ENCODE data around the gene GJC3. TPM values are rescaled to one million over a fixed set of nuclear protein-coding genes. Genes with fewer than 3 reads are reported as not detected.
"Not testable (repeated sequence)": the region's sequence is repeated elsewhere in the genome, so short reads cannot be mapped to it uniquely, and the experiment has no call there.

GJC3 gene
- total RNA-seq, 1 donor from 2014 or later, result 0.28 TPM

DNA sequence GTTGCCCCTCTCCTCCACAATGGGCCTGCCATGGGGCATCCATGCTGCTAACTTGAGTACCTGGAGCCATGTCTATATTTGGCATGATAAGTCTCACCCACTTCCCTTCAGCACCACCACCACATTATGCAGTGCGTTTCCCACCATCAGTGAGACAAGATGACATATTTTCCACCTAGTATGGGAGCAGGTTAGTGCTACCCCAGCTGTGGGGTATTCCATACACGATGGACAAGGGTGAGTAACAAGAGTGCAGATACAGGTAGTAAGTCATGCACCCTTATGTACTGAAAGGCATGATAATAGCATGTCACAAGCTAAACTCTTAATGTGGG, 31.4 kb downstream of the GJC3 start:
- TF ChIP-seq, protein P1, sequence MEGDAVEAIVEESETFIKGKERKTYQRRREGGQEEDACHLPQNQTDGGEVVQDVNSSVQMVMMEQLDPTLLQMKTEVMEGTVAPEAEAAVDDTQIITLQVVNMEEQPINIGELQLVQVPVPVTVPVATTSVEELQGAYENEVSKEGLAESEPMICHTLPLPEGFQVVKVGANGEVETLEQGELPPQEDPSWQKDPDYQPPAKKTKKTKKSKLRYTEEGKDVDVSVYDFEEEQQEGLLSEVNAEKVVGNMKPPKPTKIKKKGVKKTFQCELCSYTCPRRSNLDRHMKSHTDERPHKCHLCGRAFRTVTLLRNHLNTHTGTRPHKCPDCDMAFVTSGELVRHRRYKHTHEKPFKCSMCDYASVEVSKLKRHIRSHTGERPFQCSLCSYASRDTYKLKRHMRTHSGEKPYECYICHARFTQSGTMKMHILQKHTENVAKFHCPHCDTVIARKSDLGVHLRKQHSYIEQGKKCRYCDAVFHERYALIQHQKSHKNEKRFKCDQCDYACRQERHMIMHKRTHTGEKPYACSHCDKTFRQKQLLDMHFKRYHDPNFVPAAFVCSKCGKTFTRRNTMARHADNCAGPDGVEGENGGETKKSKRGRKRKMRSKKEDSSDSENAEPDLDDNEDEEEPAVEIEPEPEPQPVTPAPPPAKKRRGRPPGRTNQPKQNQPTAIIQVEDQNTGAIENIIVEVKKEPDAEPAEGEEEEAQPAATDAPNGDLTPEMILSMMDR (conservative IDR thresholded peaks at IDR 0.05), result no peak
- peaks cover 18% of the 10 kb centered on the region for H3K36me3 Mint-ChIP-seq (ENCODE audit: low read depth)
- H3K4me3 Mint-ChIP-seq, result no peak overlapping the region
- no peak overlapping the region for H3K27ac Mint-ChIP-seq (ENCODE audit: unreplicated experiment)
- no peak for DNase-seq (ENCODE audit: low read depth, low spot score)
- H3K4me1 Mint-ChIP-seq, result no peaks in the 10 kb centered on the region
- H3K9me3 Mint-ChIP-seq, result no peaks in the 10 kb centered on the region
- H3K27me3 Mint-ChIP-seq (ENCODE audit: low read depth), result peaks cover 20% of the 10 kb centered on the region

DNA sequence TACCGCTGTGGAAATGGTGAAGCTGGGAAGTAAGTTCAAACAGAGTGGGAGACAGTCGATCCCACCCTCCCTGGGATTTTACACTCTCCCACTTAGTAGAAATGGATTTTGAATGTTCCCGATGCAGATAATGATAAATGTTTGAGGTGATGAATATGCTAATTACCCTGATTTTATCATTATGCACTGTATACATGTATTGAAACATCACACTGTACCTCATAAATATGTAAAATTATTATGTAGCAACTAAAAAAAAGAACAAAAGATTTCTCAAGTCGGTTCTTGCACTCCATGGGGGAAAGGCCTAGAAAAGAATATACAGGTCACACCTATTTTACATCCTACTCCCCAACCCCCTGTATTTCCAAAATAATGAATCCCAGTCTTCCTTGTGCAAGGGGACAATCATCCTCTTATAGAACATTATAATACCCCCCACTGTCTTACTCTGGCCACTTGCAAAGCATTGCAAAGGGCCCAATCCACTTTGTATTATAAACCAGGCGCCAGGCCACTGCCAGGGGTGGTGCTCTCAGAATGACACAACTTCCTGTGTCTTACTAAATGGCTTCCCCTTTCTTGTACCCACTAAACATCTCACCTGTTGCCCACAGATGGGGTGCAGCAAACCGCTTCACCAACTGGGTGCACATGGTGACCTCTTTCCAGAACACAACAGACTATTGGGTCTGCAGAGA, 31.9 kb downstream of the GJC3 start:
- TF ChIP-seq, protein P1 (conservative IDR thresholded peaks at IDR 0.05), result no peak
- no peaks in the 10 kb centered on the region for H3K9me3 Mint-ChIP-seq

DNA sequence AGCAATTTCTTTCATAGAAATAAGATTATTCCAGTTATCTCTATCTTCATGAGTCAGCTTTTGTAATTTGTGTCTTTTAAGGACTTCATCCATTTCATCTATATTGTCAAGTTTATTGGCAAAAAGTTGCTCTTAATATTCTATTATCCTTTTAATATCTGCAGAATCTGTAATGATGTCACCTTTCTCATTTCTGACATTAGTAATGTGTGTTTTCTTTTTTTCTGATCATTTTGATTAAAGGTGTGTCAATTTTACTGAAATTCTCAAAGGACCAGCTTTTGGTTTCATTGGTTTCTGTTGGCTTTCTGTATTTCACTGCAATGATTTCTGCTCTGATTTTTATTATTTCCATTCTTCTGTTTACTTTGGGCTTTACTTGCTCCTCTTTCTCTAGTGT, 34.7 kb downstream of the GJC3 start:
- no peak overlapping the region for H3K4me3 Mint-ChIP-seq
- H3K4me1 Mint-ChIP-seq, result no peaks in the 10 kb centered on the region
- H3K27ac Mint-ChIP-seq (ENCODE audit: unreplicated experiment), result no peak overlapping the region
- peaks cover 23% of the 10 kb centered on the region for H3K27me3 Mint-ChIP-seq (ENCODE audit: low read depth)
- H3K9me3 Mint-ChIP-seq, result peaks cover 7% of the 10 kb centered on the region
- TF ChIP-seq, protein P1 (conservative IDR thresholded peaks at IDR 0.05), result no peak
- peaks cover 20% of the 10 kb centered on the region for H3K36me3 Mint-ChIP-seq (ENCODE audit: low read depth)
- no peak for DNase-seq (ENCODE audit: low read depth, low spot score)

More for the DNA sequence above, 31.9 kb downstream of the GJC3 start:
- peaks cover 18% of the 10 kb centered on the region for H3K36me3 Mint-ChIP-seq (ENCODE audit: low read depth)
- DNase-seq (ENCODE audit: low read depth, low spot score), result no peak
- H3K4me1 Mint-ChIP-seq, result no peaks in the 10 kb centered on the region
- H3K27me3 Mint-ChIP-seq (ENCODE audit: low read depth), result peaks cover 15% of the 10 kb centered on the region
- no peak overlapping the region for H3K27ac Mint-ChIP-seq (ENCODE audit: unreplicated experiment)
- no peak overlapping the region for H3K4me3 Mint-ChIP-seq

DNA sequence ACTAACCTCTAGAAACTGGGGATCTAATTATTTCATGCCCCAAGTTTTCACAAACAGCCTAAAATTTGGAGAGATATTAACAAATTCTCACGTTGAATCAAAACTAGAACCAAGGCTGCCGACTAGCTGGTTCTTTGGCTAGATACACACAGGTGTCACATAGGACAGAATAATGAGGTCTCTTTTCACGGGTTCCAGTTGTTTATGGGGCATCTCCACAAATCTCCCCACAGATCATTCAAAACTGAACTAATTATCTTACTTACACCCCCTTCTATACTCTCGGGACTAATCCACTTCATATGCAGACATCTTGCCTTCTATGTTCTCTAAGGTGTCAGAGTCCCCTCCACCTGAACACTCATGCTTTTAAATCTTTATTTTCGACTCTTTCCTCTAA, 36.1 kb downstream of the GJC3 start:
- H3K4me1 Mint-ChIP-seq, result no peaks in the 10 kb centered on the region
- H3K27me3 Mint-ChIP-seq (ENCODE audit: low read depth), result peaks cover 23% of the 10 kb centered on the region
- DNase-seq (ENCODE audit: low read depth, low spot score), result no peak
- peaks cover 21% of the 10 kb centered on the region for H3K36me3 Mint-ChIP-seq (ENCODE audit: low read depth)
- H3K27ac Mint-ChIP-seq (ENCODE audit: unreplicated experiment), result no peak overlapping the region
- peaks cover 11% of the 10 kb centered on the region for H3K9me3 Mint-ChIP-seq
- H3K4me3 Mint-ChIP-seq, result no peak overlapping the region
- TF ChIP-seq, protein P1 (conservative IDR thresholded peaks at IDR 0.05), result no peak

DNA sequence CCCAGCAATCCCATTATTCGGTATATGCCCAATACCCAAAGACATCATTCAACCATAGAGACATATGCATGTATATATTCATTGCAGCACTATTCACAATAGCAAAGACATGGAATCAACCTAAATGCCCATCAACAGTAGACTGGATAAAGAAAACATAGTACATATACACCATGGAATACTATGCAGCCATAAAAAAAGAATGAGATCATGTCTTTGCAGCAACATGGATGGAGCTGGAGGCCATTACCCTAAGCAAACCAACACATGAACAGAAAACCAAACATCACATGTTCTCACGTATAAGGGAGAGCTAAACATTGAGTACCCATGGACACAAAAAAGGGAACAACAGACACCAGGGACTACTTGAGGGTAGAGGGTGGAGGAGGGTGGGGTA, 39.1 kb downstream of the GJC3 start:
- Mint-ChIP-seq H3K9me3 (peaks cover 11% of the 10 kb centered on the region), H3K27me3 (ENCODE audit: low read depth) (peaks cover 23% of the 10 kb centered on the region), H3K36me3 (ENCODE audit: low read depth) (peaks cover 33% of the 10 kb centered on the region)
- not testable (repeated sequence) for H3K27ac Mint-ChIP-seq (ENCODE audit: unreplicated experiment); DNase-seq (ENCODE audit: low read depth, low spot score); H3K4me1 Mint-ChIP-seq; H3K4me3 Mint-ChIP-seq

DNA sequence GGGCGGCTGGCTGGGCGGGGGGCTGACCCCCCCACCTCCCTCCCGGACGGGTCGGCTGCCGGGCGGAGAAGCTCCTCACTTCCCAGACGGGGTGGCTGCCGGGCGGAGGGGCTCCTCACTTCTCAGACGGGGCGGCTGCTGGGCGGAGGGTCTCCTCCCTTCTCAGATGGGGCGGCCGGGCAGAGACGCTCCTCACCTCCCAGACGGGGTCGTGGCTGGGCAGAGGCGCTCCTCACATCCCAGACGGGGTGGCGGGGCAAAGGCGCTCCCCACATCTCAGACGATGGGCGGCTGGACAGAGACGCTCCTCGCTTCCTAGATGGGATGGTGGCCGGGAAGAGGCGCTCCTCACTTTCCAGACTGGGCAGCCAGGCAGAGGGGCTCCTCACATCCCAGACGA, 41.1 kb downstream of the GJC3 start:
- not testable (repeated sequence) for H3K27ac Mint-ChIP-seq (ENCODE audit: unreplicated experiment); H3K4me3 Mint-ChIP-seq
- peaks cover 11% of the 10 kb centered on the region for H3K9me3 Mint-ChIP-seq

More for the DNA sequence above, 41.1 kb downstream of the GJC3 start:
- not testable (repeated sequence) for H3K4me1 Mint-ChIP-seq; DNase-seq (ENCODE audit: low read depth, low spot score)
- peaks cover 21% of the 10 kb centered on the region for H3K27me3 Mint-ChIP-seq (ENCODE audit: low read depth)
- peaks cover 32% of the 10 kb centered on the region for H3K36me3 Mint-ChIP-seq (ENCODE audit: low read depth)
